ENCODE results near the gene SELENOH.
"Not testable (repeated sequence)": the region's sequence is repeated elsewhere in the genome, so short reads cannot be mapped to it uniquely, and the experiment has no call there.

The SELENOH gene

DNA sequence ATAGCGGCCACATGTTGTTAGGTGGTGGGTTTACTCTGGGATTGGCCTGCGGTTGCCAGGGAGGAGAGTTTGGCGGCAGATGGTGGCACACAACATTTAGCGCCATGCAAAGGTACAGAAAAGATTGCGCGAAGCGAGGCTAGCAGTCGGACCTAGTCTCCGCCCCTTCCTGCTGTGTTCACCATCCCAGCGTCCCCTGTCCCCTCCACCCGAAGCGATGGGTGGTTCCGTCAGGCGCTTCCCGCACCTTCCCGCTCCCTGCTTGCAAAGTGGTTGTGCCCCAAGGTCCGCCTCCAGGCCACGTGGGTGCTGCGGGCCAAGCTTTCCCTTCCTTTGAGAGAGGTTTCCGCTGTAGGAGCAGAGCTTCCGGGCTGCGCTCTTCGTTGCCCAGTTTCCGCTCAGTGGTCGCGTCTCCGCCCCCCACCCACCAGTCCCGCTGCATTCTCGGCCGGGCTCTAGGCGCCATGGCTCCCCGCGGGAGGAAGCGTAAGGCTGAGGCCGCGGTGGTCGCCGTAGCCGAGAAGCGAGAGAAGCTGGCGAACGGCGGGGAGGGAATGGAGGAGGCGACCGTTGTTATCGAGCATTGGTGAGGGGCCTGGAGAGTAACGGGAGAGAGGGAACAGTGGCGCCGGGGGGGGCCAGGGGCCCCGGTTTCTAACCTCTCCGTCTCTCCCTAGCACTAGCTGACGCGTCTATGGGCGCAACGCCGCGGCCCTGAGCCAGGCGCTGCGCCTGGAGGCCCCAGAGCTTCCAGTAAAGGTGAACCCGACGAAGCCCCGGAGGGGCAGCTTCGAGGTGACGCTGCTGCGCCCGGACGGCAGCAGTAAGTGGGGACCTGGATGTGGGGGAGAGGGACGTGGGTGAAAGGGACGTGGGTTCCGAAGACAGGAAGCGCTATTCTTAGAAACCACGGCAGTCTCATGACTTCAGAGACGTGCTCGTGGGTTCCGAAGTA, at the start of gene SELENOH:
TSS of gene SELENOH (plus strand) at position 360 of the 955 bp plus-strand sequence. CDS start at position 465, 105 bp downstream.
- FAIRE-seq: no peak

GRCh38 chr11:57698843-57699365, 42.4 kb upstream of the SELENOH start:
- FAIRE-seq: no peak

DNA sequence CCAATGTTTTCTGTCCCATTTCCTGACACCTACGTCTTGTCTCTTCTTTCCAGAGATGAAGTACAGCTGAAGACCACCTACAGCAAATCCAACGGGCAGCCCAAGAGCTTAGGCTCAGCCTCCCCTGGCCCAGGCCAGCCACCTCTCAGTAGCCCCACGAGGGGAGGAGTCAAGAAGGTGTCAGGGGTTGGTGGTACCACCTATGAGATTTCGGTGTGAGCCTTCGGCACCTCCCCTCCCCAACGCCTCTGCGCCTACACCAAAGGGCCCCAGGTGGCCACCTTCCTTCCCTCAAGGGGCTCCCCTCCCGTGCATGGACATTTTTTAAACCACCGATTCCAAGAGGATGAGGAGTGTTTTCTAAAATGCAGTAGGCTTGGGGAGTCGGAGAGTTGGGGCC, 41.5 kb upstream of the SELENOH start:
- no peak for FAIRE-seq

DNA sequence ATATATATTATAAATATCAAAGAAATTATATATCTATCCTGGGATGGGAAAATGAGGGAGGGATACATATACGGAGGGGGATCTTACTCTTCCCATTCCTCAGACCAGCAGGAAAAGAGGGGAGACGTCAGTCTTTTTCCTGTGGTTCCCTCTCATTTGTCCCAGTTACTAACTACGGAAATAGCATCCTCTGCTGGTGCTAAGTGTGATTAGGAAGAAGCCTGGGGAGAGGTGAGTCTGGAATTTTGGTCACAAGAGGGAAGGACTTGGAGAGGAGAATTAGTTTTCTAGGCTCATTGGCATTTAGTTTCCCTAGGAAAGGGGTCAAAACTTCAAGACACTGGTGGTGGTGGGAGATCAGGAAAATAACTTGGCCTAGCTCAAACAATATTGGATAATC, 40.9 kb upstream of the SELENOH start:
- no peak for FAIRE-seq

DNA sequence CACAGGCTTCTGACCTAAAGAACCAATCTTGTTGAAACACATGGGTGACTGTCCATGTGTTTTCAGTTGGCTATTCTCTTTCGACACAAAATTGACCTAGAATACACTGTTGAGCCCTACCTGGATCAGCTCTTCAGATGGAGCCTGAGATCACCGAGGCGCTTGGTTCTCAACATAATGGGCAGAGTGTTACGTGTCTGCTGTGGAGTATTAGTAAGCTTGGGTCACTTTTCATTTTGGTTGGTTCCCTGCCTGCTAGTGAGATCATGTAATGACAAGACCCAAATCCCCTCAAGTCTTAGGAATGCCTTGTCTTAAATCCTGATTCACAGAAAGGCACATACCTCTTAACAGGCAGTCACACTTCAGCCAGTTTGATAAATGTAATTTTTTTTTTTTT, 38.0 kb upstream of the SELENOH start:
- FAIRE-seq: no peak

- FAIRE-seq: no peak
Measured at GRCh38 chr11:57704932-57705331, 36.4 kb upstream of the SELENOH start.

- FAIRE-seq: not testable (repeated sequence)
Measured at GRCh38 chr11:57705432-57705831, 35.9 kb upstream of the SELENOH start.

DNA sequence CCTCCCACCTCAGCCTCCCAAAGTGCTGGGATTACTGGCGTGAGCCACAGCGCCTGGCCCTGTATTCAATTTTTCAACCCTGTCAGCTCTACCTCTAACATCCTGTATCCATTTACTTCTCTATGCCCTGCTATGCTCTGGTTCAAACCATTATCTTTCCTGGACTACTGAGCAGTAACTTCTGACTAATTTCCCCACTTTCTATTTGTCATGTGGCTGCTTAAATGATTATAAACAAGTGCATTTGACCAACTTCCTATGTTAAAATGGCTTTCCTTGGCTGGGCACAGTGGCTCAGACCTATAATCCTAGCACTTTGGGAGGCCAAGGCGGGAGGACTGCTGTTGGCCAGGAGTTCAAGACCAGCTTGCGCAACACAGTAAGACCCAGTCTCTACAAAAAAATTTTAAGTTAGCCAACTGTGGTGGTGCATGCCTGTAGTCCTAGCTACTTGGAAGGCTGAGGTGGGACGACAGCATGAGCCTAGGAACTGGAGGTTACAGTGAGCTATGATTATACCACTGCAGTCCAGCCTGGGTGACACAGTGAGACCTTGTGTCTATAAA, 31.4 kb upstream of the SELENOH start:
- no peak for FAIRE-seq

DNA sequence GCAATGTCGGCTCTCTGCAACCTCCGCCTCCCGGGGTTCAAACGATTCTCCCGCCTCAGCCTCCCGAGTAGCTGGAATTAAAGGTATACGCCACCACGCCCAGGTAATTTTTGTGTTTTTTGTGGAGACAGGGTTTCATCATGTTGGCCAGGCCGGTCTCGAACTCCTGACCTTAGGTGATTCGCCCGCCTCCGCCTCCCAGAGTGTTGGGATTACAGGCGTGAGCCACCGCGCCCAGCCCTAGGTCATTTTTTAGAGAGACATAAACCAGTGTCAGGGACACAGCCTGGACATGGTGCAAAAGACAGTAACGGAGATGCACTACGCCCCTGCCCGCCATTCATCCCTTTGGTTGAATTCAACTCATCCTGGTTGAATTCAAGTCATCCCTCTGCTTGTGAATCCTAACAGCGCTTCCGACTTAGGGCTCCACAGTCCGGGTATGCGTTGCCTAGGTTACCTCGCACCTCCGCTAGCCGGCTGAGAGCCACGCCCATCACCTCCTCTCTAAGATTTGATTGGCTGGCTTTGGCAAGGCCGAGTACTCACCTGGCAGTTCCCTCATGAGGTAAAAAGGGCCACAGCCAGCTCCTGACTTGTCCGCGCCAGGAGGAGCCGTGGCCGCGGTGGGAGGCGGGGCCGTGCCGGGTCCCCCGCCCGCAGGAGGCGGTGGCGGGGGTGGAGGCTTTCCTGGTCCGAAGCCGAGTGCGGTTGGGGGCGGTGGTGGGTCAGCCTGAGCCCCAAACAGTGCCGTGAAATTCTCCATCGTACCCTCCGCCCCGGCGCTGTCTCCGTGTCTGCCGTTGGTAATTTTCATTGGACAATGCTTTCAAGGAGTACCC, 29.7 kb upstream of the SELENOH start, which contains the start of gene MED19:
TSS of gene MED19 (minus strand) at position 802 of the 842 bp plus-strand sequence. CDS start at position 766, 36 bp downstream.
- no peak for FAIRE-seq

DNA sequence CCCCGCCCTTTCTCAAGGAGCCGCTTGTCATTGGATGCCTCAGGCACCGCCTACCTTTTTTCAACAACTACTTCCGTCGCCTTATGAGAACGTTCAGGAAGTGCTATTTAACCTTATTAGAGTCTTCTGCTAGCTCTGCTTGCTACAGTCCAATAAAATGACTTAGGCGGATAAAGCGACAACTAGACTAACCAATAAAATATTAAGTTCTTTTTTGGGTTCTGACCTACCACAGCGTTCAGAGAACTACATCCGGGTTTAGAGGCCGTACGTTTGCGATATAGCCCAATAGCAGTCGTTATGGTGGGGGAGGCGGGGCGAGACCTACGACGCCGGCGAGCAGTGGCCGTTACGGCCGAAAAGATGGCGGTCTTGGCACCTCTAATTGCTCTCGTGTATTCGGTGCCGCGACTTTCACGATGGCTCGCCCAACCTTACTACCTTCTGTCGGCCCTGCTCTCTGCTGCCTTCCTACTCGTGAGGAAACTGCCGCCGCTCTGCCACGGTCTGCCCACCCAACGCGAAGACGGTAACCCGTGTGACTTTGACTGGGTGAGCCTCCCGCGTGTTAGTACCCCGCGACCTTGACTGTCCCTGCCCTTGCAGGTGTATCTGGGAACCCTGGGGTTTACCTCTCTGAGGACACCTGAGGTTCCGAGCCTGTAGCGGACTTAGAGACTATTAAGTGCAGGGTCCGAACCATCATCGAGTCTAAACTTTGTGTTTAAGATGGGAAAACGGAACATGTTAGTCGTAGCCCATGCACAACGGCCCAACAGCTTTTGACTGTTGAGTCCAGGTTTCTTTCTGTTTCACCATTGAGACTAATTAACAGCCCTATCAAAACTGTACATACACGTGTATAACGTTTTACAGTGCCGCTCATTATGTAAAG, 28.8 kb upstream of the SELENOH start, which contains the start of gene TMX2:
TSS of gene TMX2 (plus strand) at position 338 of the 895 bp plus-strand sequence. CDS start at position 364, 26 bp downstream.
- peak; percentile 99 for FAIRE-seq

DNA sequence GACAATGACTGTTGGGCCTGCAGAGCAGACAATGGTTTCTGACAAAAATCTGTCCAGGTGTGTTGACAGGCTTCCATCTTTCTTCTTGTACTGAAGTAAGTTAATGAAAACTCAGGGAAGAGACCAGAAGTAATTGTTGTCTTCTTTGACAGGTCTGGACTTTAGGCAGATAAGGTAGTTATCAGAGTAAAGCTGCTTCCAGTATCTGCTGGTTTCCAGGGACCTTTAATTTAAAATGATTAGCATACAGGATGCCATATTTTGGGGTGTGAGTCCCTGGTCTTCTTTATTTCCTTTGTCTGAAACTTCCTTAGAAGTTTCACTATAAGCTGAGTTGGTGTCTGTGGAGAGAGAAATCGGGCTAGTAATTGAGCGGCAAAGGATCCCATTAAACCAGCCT, 27.5 kb upstream of the SELENOH start:
- FAIRE-seq: no peak

- FAIRE-seq: not testable (repeated sequence)
Measured at GRCh38 chr11:57716726-57717125, 24.6 kb upstream of the SELENOH start.

GRCh38 chr11:57727185-57727584, 14.1 kb upstream of the SELENOH start:
- no peak for FAIRE-seq

DNA sequence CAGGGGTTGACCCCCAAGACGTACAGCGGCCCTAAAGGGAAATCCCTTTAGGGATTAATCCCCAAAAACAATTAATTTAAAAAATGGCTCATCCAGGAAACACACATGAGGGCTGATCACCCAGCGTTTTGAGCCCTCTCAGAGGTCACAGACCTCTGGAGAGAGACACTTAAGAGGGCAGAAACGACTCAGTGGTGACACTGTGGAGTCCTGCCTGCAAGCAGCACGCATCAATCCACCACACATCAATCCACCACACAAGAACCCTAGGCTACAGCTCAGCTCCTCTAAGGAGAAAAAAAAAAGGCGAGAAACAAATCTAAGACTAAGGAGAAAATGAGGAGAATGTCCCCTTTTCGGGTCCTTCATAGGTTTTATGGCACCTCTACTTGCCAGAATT, 12.5 kb upstream of the SELENOH start:
- FAIRE-seq: no peak

- no peak for FAIRE-seq
Measured at GRCh38 chr11:57729479-57729878, 11.8 kb upstream of the SELENOH start.

DNA sequence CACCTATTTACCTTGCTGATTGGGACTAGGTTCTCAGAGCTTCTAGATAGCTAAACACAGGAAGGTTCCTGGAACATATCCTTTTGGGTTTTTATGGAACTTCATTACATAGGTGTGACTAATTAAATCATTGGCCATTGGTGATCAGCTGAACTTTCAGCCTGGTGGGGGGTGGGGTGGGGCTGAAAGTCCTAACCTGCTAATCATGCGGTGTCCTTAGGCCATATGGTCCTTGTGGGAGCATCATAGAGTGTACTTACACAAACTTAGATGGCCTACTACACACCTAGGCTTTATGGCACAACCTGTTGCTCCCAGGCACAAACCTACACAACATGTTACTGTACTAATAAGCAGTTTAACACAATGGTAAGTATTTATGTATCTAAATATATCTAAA, 8.6 kb upstream of the SELENOH start:
- no peak for FAIRE-seq

- FAIRE-seq: no peak
Measured at GRCh38 chr11:57735619-57736298, 5.5 kb upstream of the SELENOH start.

DNA sequence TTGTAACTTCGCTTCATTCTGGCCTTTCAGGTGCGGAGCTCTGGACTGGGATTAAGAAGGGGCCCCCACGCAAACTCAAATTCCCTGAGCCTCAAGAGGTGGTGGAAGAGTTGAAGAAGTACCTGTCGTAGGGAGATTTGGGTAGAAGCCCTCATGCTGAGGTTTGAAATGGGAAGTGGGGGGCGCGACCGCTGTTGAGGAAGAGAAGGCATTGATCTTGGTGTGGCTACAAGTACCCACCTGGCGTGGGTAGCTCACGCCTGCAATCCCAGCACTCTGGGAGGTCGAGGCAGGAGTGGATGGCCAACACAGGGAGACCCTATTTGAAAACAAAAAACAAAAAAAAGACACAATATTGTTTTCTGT, 779 bp downstream of the SELENOH start:
- FAIRE-seq: no peak

DNA sequence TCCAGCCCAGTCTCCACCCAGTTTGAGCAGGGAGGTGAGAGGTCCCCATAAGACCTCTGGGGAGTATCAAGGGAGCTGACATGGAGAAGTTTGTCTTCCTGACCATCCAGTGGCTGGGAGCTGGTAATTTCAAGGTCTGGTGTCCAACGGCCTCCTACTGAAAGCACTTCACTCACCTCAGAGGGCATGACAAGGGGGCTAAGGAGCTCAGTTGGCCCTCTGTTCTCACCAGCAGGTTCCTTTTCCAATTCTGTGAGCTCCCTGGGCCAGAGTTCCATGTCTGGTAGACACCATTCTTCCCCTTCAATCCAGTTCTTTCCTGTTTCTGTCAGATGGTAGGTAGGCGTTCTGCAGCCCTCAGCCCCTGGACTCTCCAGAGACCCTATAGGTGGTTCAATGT, 3.1 kb downstream of the SELENOH start:
- no peak for FAIRE-seq

- no peak for FAIRE-seq
Measured at GRCh38 chr11:57745206-57745605, 3.9 kb downstream of the SELENOH start.

DNA sequence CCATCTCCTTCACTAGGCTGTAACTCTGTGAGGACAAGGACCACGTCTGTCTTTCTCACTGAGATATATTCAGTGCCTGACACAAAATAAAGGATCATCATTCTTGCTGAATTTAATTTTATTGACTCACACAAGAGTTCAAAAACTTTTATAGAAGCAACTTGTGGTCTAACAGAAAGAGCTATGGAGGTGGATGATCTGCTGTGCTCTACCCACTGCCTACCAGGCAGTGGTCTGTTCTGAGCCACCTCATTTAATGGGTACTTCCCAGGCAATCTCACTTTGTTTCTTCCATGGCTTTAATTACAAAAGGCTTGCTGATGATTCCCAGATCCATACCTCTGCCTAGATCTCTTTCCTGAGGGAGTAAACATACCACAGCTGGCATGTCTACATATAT, 5.6 kb downstream of the SELENOH start:
- FAIRE-seq: no peak
